MCF 10A (cell line): ENCODE data around the gene NDUFB7. TPM values are rescaled to one million over a fixed set of nuclear protein-coding genes. Genes with fewer than 3 reads are reported as not detected.

Experiments
- BruUV-seq: library from RNA; stranded (reverse); fragments of 400-500 nt; replicated peaks from 2 replicates; lab custom pipeline; 2021; lab: Mats Ljungman, UMichigan
- CTCF ChIA-PET: fragments of 300-600 bp; sonication (Branson Sonifier 250); formaldehyde crosslinking; extraction: SDS; loops from one replicate; lab custom pipeline; 2021; ENCODE audit warnings: antibody characterized with exemption, inconsistent platforms; lab: Yijun Ruan, JAX
- POLR2A ChIA-PET: fragments of 300-600, 350-650 bp; sonication (Branson Sonifier 250); formaldehyde crosslinking; extraction: SDS; loops from one replicate; lab custom pipeline; 2020; ENCODE audit warnings: antibody characterized with exemption, inconsistent platforms; lab: Yijun Ruan, JAX
- DNase-seq: peaks from one replicate; pipeline ENCODE4 v3.0.0-alpha.2; 2018; ENCODE audit not compliant: unreplicated experiment
- H3K27ac Mint-ChIP-seq: one replicate; pipeline ENCODE4 v1.8.0; 2022; ENCODE audit warnings: mild to moderate bottlenecking, low read depth, mixed read lengths; ENCODE audit not compliant: unreplicated experiment
- H3K27me3 Mint-ChIP-seq: one replicate; pipeline ENCODE4 v1.8.0; 2022; ENCODE audit warnings: mixed read lengths; ENCODE audit not compliant: insufficient read depth, unreplicated experiment
- H3K36me3 Mint-ChIP-seq: one replicate; pipeline ENCODE4 v1.8.0; 2022; ENCODE audit warnings: mild to moderate bottlenecking, moderate library complexity, mixed read lengths; ENCODE audit not compliant: insufficient read depth, unreplicated experiment
- H3K4me1 Mint-ChIP-seq: one replicate; pipeline ENCODE4 v1.8.0; 2022; ENCODE audit warnings: mixed read lengths; ENCODE audit not compliant: insufficient read depth, unreplicated experiment
- H3K4me3 Mint-ChIP-seq: one replicate; pipeline ENCODE4 v1.8.0; 2022; ENCODE audit warnings: mild to moderate bottlenecking, moderate library complexity, mixed read lengths; ENCODE audit not compliant: unreplicated experiment
- H3K9me3 Mint-ChIP-seq: one replicate; pipeline ENCODE4 v1.8.0; 2022; ENCODE audit warnings: mixed read lengths; ENCODE audit not compliant: unreplicated experiment
- CTCF ChIP-seq: fragments of 200-600 bp; IDR thresholded peaks from one replicate; pipeline ENCODE4 v1.8.0; 2022; ENCODE audit warnings: antibody characterized with exemption, mild to moderate bottlenecking; ENCODE audit not compliant: unreplicated experiment
- intact Hi-C: fragments of 100-400 bp; cut with micrococcal nuclease; formaldehyde crosslinking; loops from 2 replicates; pipeline ENCODE4 v1.14.1; 2022
- total RNA-seq: library from RNA; stranded (reverse); gene quantifications from 2 replicates; pipeline ENCODE4 v1.2.3, GENCODE V29; 2022

NDUFB7 gene
- total RNA-seq, 1 experiment from 2014 or later, result 153 TPM

GRCh38 chr19:14561847-14562351 is 10.0 kb downstream of the NDUFB7 start:
- ChIA-PET POLR2A (interaction anchor here (0.5 to 2.2 kb wide), 11 partner anchors 10 to 870 kb away, joined by 3 to 18 read pairs (median 3); partner anchors contain the start of genes DNAJB1, GIPC1, NDUFB7 and PRKACA), CTCF (interaction anchor here (1.0 to 1.6 kb wide), 4 partner anchors 10 to 13 kb away, joined by 3 to 7 read pairs (median 6); partner anchors contain the start of gene NDUFB7)

GRCh38 chr19:14561249-14561648 is 10.6 kb downstream of the NDUFB7 start:
- Mint-ChIP-seq H3K27ac (peak overlapping the region; percentile 94), H3K4me3 (peak overlapping the region; percentile 62), H3K4me1 (peaks cover 26% of the 10 kb centered on the region), H3K27me3 (no peaks in the 10 kb centered on the region), H3K9me3 (no peaks in the 10 kb centered on the region), H3K36me3 (no peaks in the 10 kb centered on the region)
- no peak for DNase-seq
- CTCF ChIA-PET, result interaction anchor here (1.0 to 1.6 kb wide), 2 partner anchors 10 to 13 kb away, joined by 5 to 6 read pairs; partner anchors contain the start of gene NDUFB7
- no peak for TF ChIP-seq CTCF
- no TSS peak for BruUV-seq
- intact Hi-C loops, result no loop called here
- POLR2A ChIA-PET, result interaction anchor here (1.0 to 2.2 kb wide), 8 partner anchors 10 to 443 kb away, joined by 3 to 18 read pairs (median 4); partner anchors contain the start of genes DNAJB1, NDUFB7 and PRKACA

More at GRCh38 chr19:14561847-14562351, 10.0 kb downstream of the NDUFB7 start:
- Mint-ChIP-seq H3K4me3 (peak overlapping the region; percentile 62), H3K4me1 (peaks cover 20% of the 10 kb centered on the region), H3K27ac (peak overlapping the region; percentile 94), H3K9me3 (no peaks in the 10 kb centered on the region), H3K27me3 (no peaks in the 10 kb centered on the region), H3K36me3 (no peaks in the 10 kb centered on the region)
- no peak for TF ChIP-seq CTCF
- no TSS peak for BruUV-seq
- DNase-seq, result peak; percentile 84
- intact Hi-C loops, result no loop called here

- BruUV-seq, result no TSS peak
- TF ChIP-seq CTCF, result no peak
- Mint-ChIP-seq H3K4me1 (peaks cover 31% of the 10 kb centered on the region), H3K4me3 (no peak overlapping the region), H3K27ac (no peak overlapping the region), H3K36me3 (no peaks in the 10 kb centered on the region), H3K9me3 (no peaks in the 10 kb centered on the region), H3K27me3 (no peaks in the 10 kb centered on the region)
- DNase-seq, result no peak
- CTCF ChIA-PET, result interaction anchor here (0.6 to 1.4 kb wide), 3 partner anchors 11 to 13 kb away, joined by 3 to 4 read pairs (median 3); partner anchors contain the start of gene NDUFB7
- intact Hi-C loops, result no loop called here
- POLR2A ChIA-PET, result interaction anchor here (2.2 kb wide), 1 partner anchor 43 kb away, joined by 10 read pairs; the partner anchor contains the start of gene DNAJB1
Observed at GRCh38 chr19:14560776-14561108, 11.1 kb downstream of the NDUFB7 start.

- Mint-ChIP-seq H3K27ac (no peak overlapping the region), H3K4me1 (peaks cover 32% of the 10 kb centered on the region), H3K9me3 (no peaks in the 10 kb centered on the region), H3K36me3 (no peaks in the 10 kb centered on the region), H3K27me3 (no peaks in the 10 kb centered on the region), H3K4me3 (no peak overlapping the region)
- DNase-seq, result no peak
- CTCF ChIA-PET, result interaction anchor here (0.5 to 1.4 kb wide), 7 partner anchors 12 to 1823 kb away, joined by 3 to 4 read pairs (median 3); partner anchors contain the start of gene NDUFB7
- TF ChIP-seq CTCF, result no peak
- BruUV-seq, result no TSS peak
- POLR2A ChIA-PET, result interaction anchor here (0.7 kb wide), 2 partner anchors 179 to 209 kb away, joined by 3 to 4 read pairs; partner anchors contain the start of gene ADGRE5
- intact Hi-C loops, result no loop called here
Observed at GRCh38 chr19:14559916-14560775, 11.7 kb downstream of the NDUFB7 start.
